CD4-positive, alpha-beta T cell (primary cell): ENCODE measurements around the gene SNF8. TPM values are rescaled to one million over a fixed set of nuclear protein-coding genes. Genes with fewer than 3 reads are reported as not detected.
A peak's percentile ranks its signal among the peaks of the same experiment; 100 is the strongest.

Experiments
- ATAC-seq: fragments of 200-7000 bp; cut with Tn5 transposase; one replicate; pipeline ENCODE4 v1.10.0; 2022; ENCODE audit warnings: mild to moderate bottlenecking; ENCODE audit not compliant: poor library complexity
- CTCF ChIA-PET: fragments of 350-600 bp; sonication (Branson Sonifier 250); formaldehyde crosslinking; loops from one replicate; lab custom pipeline; 2021; ENCODE audit warnings: antibody characterized with exemption, inconsistent platforms; lab: Charles Lee
- POLR2A ChIA-PET: fragments of 350-600 bp; sonication (Branson Sonifier 250); formaldehyde crosslinking; loops from one replicate; lab custom pipeline; 2021; ENCODE audit warnings: antibody characterized with exemption, inconsistent platforms; lab: Charles Lee
- DNase-seq, 14 experiments: peaks; one replicate each; pipeline ENCODE4 v3.0.0-alpha.2; 2013 to 2020; ENCODE audit warnings: mixed read lengths in 2 of 14
- H3K27ac ChIP-seq, 2 donors: one replicate each; pipeline versions ENCODE4 v1.5.1 to v1.7.0; 2013; ENCODE audit warnings: low read length in 2 of 2, low read depth in 1 of 2, mild to moderate bottlenecking in 1 of 2
- H3K27me3 ChIP-seq, 2 experiments: 1 replicate in 1 of 2; 2 replicates in 1 of 2; pipeline versions ENCODE4 v1.6.1 to v1.7.0; 2013; ENCODE audit warnings: low read length in 2 of 2, control low read depth in 1 of 2, mild to moderate bottlenecking in 1 of 2, moderate library complexity in 1 of 2; ENCODE audit not compliant: insufficient read depth in 2 of 2, control insufficient read depth in 1 of 2
- H3K36me3 ChIP-seq: one replicate; pipeline ENCODE4 v1.6.1; 2013; ENCODE audit warnings: low read length, control low read depth; ENCODE audit not compliant: insufficient read depth
- H3K4me1 ChIP-seq: one replicate; pipeline ENCODE4 v1.6.1; 2013; ENCODE audit warnings: low read length, control low read depth; ENCODE audit not compliant: insufficient read depth
- H3K4me3 ChIP-seq: one replicate; pipeline ENCODE4 v1.5.1; 2013; ENCODE audit warnings: mild to moderate bottlenecking, low read length, moderate library complexity
- H3K9me3 ChIP-seq, 2 experiments: 1 replicate in 1 of 2; 2 replicates in 1 of 2; pipeline versions ENCODE4 v1.6.1 to v1.7.0; 2013; ENCODE audit warnings: low read length in 2 of 2, mild to moderate bottlenecking in 2 of 2, control low read depth in 1 of 2, moderate library complexity in 1 of 2; ENCODE audit not compliant: control insufficient read depth in 1 of 2, insufficient read depth in 1 of 2
- H3K27ac Mint-ChIP-seq: one replicate; pipeline ENCODE4 v1.8.0; 2020; ENCODE audit warnings: mixed read lengths
- H3K27me3 Mint-ChIP-seq: one replicate; pipeline ENCODE4 v1.8.0; 2021; ENCODE audit warnings: mixed read lengths
- H3K36me3 Mint-ChIP-seq: one replicate; pipeline ENCODE4 v1.8.0; 2021; ENCODE audit warnings: low read depth, mixed read lengths
- H3K4me1 Mint-ChIP-seq: one replicate; pipeline ENCODE4 v1.8.0; 2021; ENCODE audit warnings: low read depth, mixed read lengths
- H3K4me3 Mint-ChIP-seq: one replicate; pipeline ENCODE4 v1.8.0; 2020; ENCODE audit warnings: mild to moderate bottlenecking, mixed read lengths
- H3K9me3 Mint-ChIP-seq: one replicate; pipeline ENCODE4 v1.8.0; 2020; ENCODE audit warnings: mixed read lengths
- CTCF ChIP-seq: fragments of 200-600 bp; IDR thresholded peaks from one replicate; pipeline ENCODE4 v1.8.0; 2022; ENCODE audit warnings: antibody characterized with exemption, mild to moderate bottlenecking
- intact Hi-C, 2 experiments: fragments of 100-400 bp; cut with DNase I in 1 of 2; cut with micrococcal nuclease in 1 of 2; formaldehyde crosslinking; loops; one replicate each; pipeline versions ENCODE4 v1.15.1 to v1.9.0; 2023 to 2025; cut with DNase I, micrococcal nuclease
- total RNA-seq, 174 experiments: library from RNA in 2 of 174; stranded (reverse) in 2 of 174; gene quantifications; one replicate each; pipeline ENCODE4 v1.2.3 and lab custom pipeline; 2021 to 2026

The SNF8 gene
- total RNA-seq, 2 experiments from 2014 or later, result 53.8 to 57.4 TPM

DNA sequence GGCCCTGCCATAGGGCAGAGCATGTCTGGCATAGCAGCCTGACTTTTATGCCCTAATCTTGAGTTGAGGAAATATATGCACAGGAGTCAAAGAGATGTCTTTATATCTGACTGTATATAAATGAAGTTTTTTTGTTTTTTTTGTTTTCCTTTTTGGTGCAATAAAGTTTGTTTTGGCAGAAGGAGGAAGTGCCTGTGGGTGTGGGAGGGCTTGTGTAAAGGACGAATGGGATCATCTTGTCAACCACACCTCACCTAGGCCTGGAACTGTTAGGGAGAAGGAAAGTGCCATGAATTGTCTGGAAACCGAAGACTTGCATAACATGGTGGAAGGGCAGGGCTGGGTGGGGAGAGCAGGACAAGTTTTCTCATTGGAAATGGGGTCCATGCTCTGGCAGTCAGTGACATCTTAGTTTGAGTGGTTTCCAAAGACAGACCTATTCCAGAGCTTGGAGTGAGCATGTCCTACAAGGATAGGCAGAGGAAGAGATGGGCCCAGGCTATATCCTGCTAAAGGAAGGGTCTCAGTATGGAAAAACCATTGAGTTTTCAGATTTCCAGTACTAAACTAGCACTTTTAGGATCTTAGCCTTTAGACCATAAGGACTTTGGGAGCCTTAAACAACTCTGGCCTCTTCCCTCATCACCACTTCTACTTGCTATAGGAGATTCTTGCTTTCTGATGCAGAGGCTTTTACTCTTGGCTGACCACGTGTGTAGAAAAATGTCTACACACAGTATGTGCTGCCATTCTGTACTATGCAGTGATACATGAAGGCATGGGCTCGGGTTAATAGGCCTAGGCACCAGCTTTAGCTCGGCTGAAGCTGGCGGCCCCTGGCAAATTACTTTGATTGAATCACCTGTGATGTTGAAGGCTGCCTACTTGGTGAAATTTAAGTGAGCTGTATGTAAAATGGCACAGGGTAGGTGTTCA lies 15.5 kb downstream of the SNF8 start:
- peaks cover 97% of the 10 kb centered on the region for H3K36me3 Mint-ChIP-seq
- ATAC-seq (no peak), DNase-seq (no peak)
- H3K27ac Mint-ChIP-seq, result peak overlapping the region; percentile 53
- peaks cover 97% of the 10 kb centered on the region for H3K36me3 ChIP-seq
- H3K9me3 ChIP-seq, result no peaks in the 10 kb centered on the region
- H3K4me3 Mint-ChIP-seq, result no peak overlapping the region
- TF ChIP-seq CTCF, result no peak
- H3K4me3 ChIP-seq, result no peak overlapping the region
- H3K27me3 Mint-ChIP-seq, result no peaks in the 10 kb centered on the region
- intact Hi-C loops, result no loop called here
- no peaks in the 10 kb centered on the region for H3K27me3 ChIP-seq
- no peak overlapping the region for H3K27ac ChIP-seq
- ChIA-PET POLR2A (interaction anchor here (0.8 to 1.1 kb wide), 2 partner anchors 36 to 243 kb away, joined by 3 to 5 read pairs; partner anchors contain the start of gene ATP5MC1), CTCF (no interaction called here)
- H3K9me3 Mint-ChIP-seq, result no peaks in the 10 kb centered on the region
- H3K4me1 Mint-ChIP-seq, result no peaks in the 10 kb centered on the region
- H3K4me1 ChIP-seq, result no peaks in the 10 kb centered on the region

DNA sequence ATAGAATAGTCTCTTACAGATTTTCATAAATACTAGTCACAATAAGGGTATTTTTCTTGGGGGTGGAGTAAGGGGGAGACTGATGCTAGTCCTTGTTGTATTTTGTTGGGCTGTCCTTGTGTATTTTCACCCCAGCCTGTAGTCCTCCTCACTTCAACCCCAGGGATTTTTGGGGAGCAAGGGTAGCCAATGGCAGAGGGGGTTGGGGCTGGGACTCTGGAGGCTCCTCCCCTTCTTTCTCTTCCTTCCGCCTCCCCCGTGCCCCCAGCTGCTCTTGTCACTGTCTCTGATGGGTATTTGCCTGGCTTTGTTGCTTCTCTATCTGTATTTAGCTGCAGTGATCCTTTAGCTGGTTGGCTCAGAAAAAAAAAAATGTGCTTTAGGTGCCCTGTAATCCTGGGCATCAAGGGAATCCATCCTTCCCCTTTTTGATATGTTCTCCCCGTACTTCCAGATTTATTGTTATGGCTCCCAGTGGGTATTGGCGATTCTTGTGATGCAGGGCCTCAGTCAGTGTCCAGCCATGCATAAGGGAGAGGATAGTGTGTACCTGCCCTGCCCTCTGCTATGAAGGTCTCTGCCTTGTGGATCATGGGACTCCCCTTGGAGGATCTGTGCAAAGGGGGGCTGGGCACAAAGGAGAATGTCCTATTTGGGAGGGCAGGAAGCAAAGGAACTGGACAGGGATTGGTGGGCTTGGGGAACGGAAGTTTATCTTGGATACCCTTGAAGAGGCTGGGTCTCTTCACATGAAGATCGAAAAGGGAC lies 16.5 kb downstream of the SNF8 start:
- no peak overlapping the region for H3K4me3 ChIP-seq
- H3K27ac ChIP-seq, result no peak overlapping the region
- no peaks in the 10 kb centered on the region for H3K4me1 ChIP-seq
- TF ChIP-seq CTCF, result no peak
- DNase-seq, result no peak
- no peaks in the 10 kb centered on the region for H3K4me1 Mint-ChIP-seq
- no peaks in the 10 kb centered on the region for H3K27me3 Mint-ChIP-seq
- H3K4me3 Mint-ChIP-seq, result no peak overlapping the region
- peak overlapping the region; percentile 53 for H3K27ac Mint-ChIP-seq
- ATAC-seq, result no peak
- no peaks in the 10 kb centered on the region for H3K9me3 Mint-ChIP-seq
- intact Hi-C loops, result no loop called here
- H3K36me3 Mint-ChIP-seq, result peaks cover 91% of the 10 kb centered on the region
- no peaks in the 10 kb centered on the region for H3K9me3 ChIP-seq
- ChIA-PET POLR2A (interaction anchor here (1.3 to 1.4 kb wide), 2 partner anchors 17 to 21 kb away, joined by 4 to 5 read pairs; partner anchors contain the start of gene SNF8), CTCF (no interaction called here)
- H3K27me3 ChIP-seq, result no peaks in the 10 kb centered on the region
- H3K36me3 ChIP-seq, result peaks cover 97% of the 10 kb centered on the region

- no peak overlapping the region for H3K4me3 Mint-ChIP-seq
- H3K9me3 Mint-ChIP-seq, result no peaks in the 10 kb centered on the region
- no peaks in the 10 kb centered on the region for H3K27me3 Mint-ChIP-seq
- peaks cover 88% of the 10 kb centered on the region for H3K36me3 Mint-ChIP-seq
- Histone ChIP-seq H3K36me3 (peaks cover 96% of the 10 kb centered on the region), H3K4me3 (no peak overlapping the region), H3K4me1 (no peaks in the 10 kb centered on the region), H3K27me3 (no peaks in the 10 kb centered on the region), H3K27ac (no peak overlapping the region), H3K9me3 (no peaks in the 10 kb centered on the region)
- POLR2A ChIA-PET, result no interaction called here
- CTCF ChIA-PET, result no interaction called here
- no peak overlapping the region for H3K27ac Mint-ChIP-seq
- intact Hi-C loops, result no loop called here
- TF ChIP-seq CTCF, result no peak
- no peak for DNase-seq
- H3K4me1 Mint-ChIP-seq, result no peaks in the 10 kb centered on the region
- no peak for ATAC-seq
These were observed 18.7 kb downstream of the SNF8 start for GRCh38 chr17:48925991-48926342.
